ENCODE results near the gene TRABD2B. TPM values are rescaled to one million over a fixed set of nuclear protein-coding genes. Genes with fewer than 3 reads are reported as not detected.

TRABD2B gene
- total and polyA plus RNA-seq, 2 of the 13 experiments (the other 11 are each of a cell fraction or from before 2014, with no cell fraction given), result 0.04 TPM; not detected in 1

DNA sequence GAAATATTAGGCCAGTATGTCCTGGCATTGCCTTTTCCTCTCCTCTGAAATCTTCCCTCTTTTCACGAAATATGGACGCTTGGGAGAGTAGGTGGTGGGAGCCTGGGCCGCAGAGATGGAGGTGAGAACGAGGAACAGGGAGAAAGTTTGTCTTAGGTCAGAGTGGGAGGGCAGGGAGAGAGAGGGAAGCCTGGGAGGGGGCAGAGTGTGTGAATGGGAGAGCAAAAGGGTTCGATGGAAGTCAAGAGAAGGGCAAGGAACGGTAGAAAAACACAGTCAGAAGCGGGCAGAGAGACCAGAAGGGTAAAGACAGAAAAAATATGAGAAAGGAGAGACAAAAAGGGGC is 1.2 kb downstream of the TRABD2B start:
- H3K9me3 ChIP-seq (ENCODE audit: low read length), result no peaks in the 10 kb centered on the region
- TF ChIP-seq ZMAT5 (CRISPR knock-in tag; IDR thresholded peaks at IDR 0.05; ENCODE audit: borderline replicate concordance, low read depth) (no peak), ZNF816 (CRISPR knock-in tag; IDR thresholded peaks at IDR 0.05; ENCODE audit: borderline replicate concordance) (no peak), EZH2 (conservative IDR thresholded peaks at IDR 0.05; ENCODE audit: low read depth, low read length) (0 out of 2 replicates have a peak, but pooled peaks have one; percentile 50)
- ATAC-seq (no peak), DNase-seq (ENCODE audit: low spot score) (no peak), FAIRE-seq (no peak)
- no peaks in the 10 kb centered on the region for H3K36me3 ChIP-seq (replicated peaks in 1 of 2; ENCODE audit: control insufficient read depth in 1 of 2, insufficient read depth in 2 of 2, low read length in 2 of 2)
- H3K27ac ChIP-seq (ENCODE audit: extremely low read length, insufficient read depth, low read length), result no peak overlapping the region
- BruUV-seq (replicated peaks), result no TSS peak
- CTCF ChIA-PET (ENCODE audit: low intra/inter-chr PET ratio, low total read pairs), result no interaction called here
- peak overlapping the region; percentile 55 for H3K4me2 ChIP-seq (ENCODE audit: low read depth, low read length)
- 13% methylated on average over 7 of the region's 7 CpGs for WGBS (ENCODE audit: low lambda C conversion rate)
- H3K4me1 ChIP-seq (ENCODE audit: insufficient read depth, low read length), result peaks cover 12% of the 10 kb centered on the region; the same call in 1 of the 2 replicates
- H3K27me3 ChIP-seq (ENCODE audit: control insufficient read depth in 1 of 2, insufficient read depth in 2 of 2, low read length in 2 of 2), result peaks cover 8 to 67% of the 10 kb centered on the region in 2 experiments; a peak in 4 of 5 replicates
- H3K9ac ChIP-seq (ENCODE audit: insufficient read depth, low read depth, low read length), result no peak overlapping the region
- in situ Hi-C loops (cut with HindIII; ENCODE audit: extremely low pct_ligation_motif_present, low pct_unique_long_range_greater_than_20kb) (no loop called here), intact Hi-C loops (cut with micrococcal nuclease; ENCODE audit: unreplicated experiment) (no loop called here)
- H2AFZ ChIP-seq (ENCODE audit: low read length), result no peak overlapping the region
- POLR2A ChIA-PET, result no interaction called here
- no peaks in the 10 kb centered on the region for H3K79me2 ChIP-seq (ENCODE audit: insufficient read depth, low read length)
- peak overlapping the region in 1 of 3 experiments; percentile 64; a peak in 1 of 6 replicates for H3K4me3 ChIP-seq (replicated peaks in 1 of 3; ENCODE audit: insufficient read depth in 1 of 3, low read depth in 2 of 3, low read length in 3 of 3)
- H4K20me1 ChIP-seq (ENCODE audit: insufficient read depth, low read length), result no peaks in the 10 kb centered on the region

DNA sequence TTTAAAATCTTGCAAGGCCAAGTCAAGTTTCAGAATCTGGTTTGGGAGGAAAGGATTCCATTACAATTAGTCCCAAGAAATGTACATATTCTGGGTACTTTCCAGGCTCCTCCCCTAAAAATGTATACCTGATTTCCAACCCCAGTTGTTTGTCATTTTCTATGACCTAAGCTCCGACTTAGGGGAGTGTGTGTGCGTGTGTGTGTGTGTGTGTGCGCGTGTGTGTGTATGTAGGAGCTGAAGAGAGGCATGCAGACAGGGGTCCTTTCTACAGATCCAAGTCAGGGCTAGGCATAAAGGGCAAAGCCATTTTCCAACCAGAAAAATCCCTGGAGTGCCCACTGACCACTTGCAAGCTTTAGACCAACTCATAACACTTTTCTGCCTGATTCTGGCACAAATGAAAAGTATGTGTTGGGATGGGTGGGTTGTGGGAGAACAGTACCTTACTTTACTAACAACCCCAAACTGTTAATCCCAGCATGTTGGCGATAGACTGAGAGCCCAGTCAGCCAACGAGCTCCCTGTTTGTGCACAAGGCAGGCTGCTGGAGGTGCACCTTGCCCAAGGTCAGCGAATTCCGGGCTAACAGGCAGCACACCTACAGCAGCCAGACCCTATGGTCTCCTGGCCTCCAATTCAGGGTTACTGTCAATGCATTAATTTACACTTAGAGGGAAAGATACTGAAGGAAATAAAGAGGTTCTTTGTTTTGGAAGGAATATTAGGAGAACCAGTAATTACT is 1.7 kb downstream of the TRABD2B start:
- FAIRE-seq (no peak), DNase-seq (ENCODE audit: low spot score) (no peak), ATAC-seq (peak; percentile 66)
- Histone ChIP-seq H3K27ac (ENCODE audit: extremely low read length, insufficient read depth, low read length) (no peak overlapping the region), H3K4me2 (ENCODE audit: low read depth, low read length) (no peak overlapping the region), H3K36me3 (replicated peaks in 1 of 2; ENCODE audit: control insufficient read depth in 1 of 2, insufficient read depth in 2 of 2, low read length in 2 of 2) (no peaks in the 10 kb centered on the region), H3K9me3 (ENCODE audit: low read length) (no peaks in the 10 kb centered on the region), H4K20me1 (ENCODE audit: insufficient read depth, low read length) (no peaks in the 10 kb centered on the region), H3K4me1 (ENCODE audit: insufficient read depth, low read length) (peaks cover 12% of the 10 kb centered on the region; the same call in 1 of the 2 replicates), H3K4me3 (replicated peaks in 1 of 3; ENCODE audit: insufficient read depth in 1 of 3, low read depth in 2 of 3, low read length in 3 of 3) (no peak overlapping the region), H2AFZ (ENCODE audit: low read length) (no peak overlapping the region), H3K27me3 (ENCODE audit: control insufficient read depth in 1 of 2, insufficient read depth in 2 of 2, low read length in 2 of 2) (peaks cover 8 to 67% of the 10 kb centered on the region in 2 experiments; a peak in 4 of 5 replicates), H3K79me2 (ENCODE audit: insufficient read depth, low read length) (no peaks in the 10 kb centered on the region), H3K9ac (ENCODE audit: insufficient read depth, low read depth, low read length) (no peak overlapping the region)
- WGBS (ENCODE audit: low lambda C conversion rate), result 39% methylated on average over 7 of the region's 8 CpGs
- in situ Hi-C loops (cut with HindIII; ENCODE audit: extremely low pct_ligation_motif_present, low pct_unique_long_range_greater_than_20kb) (no loop called here), intact Hi-C loops (cut with micrococcal nuclease; ENCODE audit: unreplicated experiment) (no loop called here)
- POLR2A ChIA-PET, result no interaction called here
- TF ChIP-seq ZNF234 (CRISPR knock-in tag; conservative IDR thresholded peaks at IDR 0.05), result no peak
- TF ChIP-seq, protein P1, sequence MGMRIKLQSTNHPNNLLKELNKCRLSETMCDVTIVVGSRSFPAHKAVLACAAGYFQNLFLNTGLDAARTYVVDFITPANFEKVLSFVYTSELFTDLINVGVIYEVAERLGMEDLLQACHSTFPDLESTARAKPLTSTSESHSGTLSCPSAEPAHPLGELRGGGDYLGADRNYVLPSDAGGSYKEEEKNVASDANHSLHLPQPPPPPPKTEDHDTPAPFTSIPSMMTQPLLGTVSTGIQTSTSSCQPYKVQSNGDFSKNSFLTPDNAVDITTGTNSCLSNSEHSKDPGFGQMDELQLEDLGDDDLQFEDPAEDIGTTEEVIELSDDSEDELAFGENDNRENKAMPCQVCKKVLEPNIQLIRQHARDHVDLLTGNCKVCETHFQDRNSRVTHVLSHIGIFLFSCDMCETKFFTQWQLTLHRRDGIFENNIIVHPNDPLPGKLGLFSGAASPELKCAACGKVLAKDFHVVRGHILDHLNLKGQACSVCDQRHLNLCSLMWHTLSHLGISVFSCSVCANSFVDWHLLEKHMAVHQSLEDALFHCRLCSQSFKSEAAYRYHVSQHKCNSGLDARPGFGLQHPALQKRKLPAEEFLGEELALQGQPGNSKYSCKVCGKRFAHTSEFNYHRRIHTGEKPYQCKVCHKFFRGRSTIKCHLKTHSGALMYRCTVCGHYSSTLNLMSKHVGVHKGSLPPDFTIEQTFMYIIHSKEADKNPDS (CRISPR knock-in tag; IDR thresholded peaks at IDR 0.05), result no peak
- 0 out of 2 replicates have a peak, but pooled peaks have one; percentile 7 for TF ChIP-seq EZH2 (conservative IDR thresholded peaks at IDR 0.05; ENCODE audit: low read depth, low read length)
- BruUV-seq (replicated peaks), result no TSS peak
- CTCF ChIA-PET (ENCODE audit: low intra/inter-chr PET ratio, low total read pairs), result no interaction called here
